WTC11 (cell line): ENCODE data around the gene CLIP2. TPM values are rescaled to one million over a fixed set of nuclear protein-coding genes. Genes with fewer than 3 reads are reported as not detected.

Experiments
- AFF4 ChIP-seq: sonication (generic); formaldehyde crosslinking; IDR thresholded peaks from 2 replicates; pipeline ENCODE4 v1.8.1; 2023; ENCODE audit warnings: mild to moderate bottlenecking, missing genetic modification reagents, borderline replicate concordance
- ATF2 ChIP-seq: sonication (generic); formaldehyde crosslinking; IDR thresholded peaks from 2 replicates; pipeline ENCODE4 v1.8.1; 2022; ENCODE audit warnings: low read depth, missing genetic modification reagents, borderline replicate concordance
- CREB1 ChIP-seq: sonication (generic); formaldehyde crosslinking; IDR thresholded peaks from 2 replicates; pipeline ENCODE4 v1.8.0; 2023; ENCODE audit warnings: mild to moderate bottlenecking, missing genetic modification reagents
- CTCF ChIP-seq: fragments of 200-600 bp; IDR thresholded peaks from 2 replicates; pipeline ENCODE4 v1.8.0; 2022; ENCODE audit warnings: antibody characterized with exemption
- ELF4 ChIP-seq: sonication (generic); formaldehyde crosslinking; IDR thresholded peaks from 2 replicates; pipeline ENCODE4 v1.8.1; 2022; ENCODE audit warnings: low read depth, mild to moderate bottlenecking, moderate library complexity, missing genetic modification reagents
- ETV6 ChIP-seq: sonication (generic); formaldehyde crosslinking; IDR thresholded peaks from 2 replicates; pipeline ENCODE4 v1.8.1; 2022; ENCODE audit warnings: mild to moderate bottlenecking, missing genetic modification reagents
- FOXP1 ChIP-seq: sonication (generic); formaldehyde crosslinking; IDR thresholded peaks from 2 replicates; pipeline ENCODE4 v1.8.0; 2022; ENCODE audit warnings: missing genetic modification reagents, mild to moderate bottlenecking, moderate library complexity, borderline replicate concordance
- JUN ChIP-seq: sonication (generic); formaldehyde crosslinking; IDR thresholded peaks from 2 replicates; pipeline ENCODE4 v1.8.0; 2023; ENCODE audit warnings: mild to moderate bottlenecking, missing genetic modification reagents
- MAX ChIP-seq: sonication (generic); formaldehyde crosslinking; IDR thresholded peaks from 2 replicates; pipeline ENCODE4 v1.8.0; 2022; ENCODE audit warnings: mild to moderate bottlenecking, missing genetic modification reagents
- MLX ChIP-seq: sonication (generic); formaldehyde crosslinking; IDR thresholded peaks from 2 replicates; pipeline ENCODE4 v1.8.1; 2023; ENCODE audit warnings: mild to moderate bottlenecking, missing genetic modification reagents, moderate library complexity
- NFE2L1 ChIP-seq: sonication (generic); formaldehyde crosslinking; IDR thresholded peaks from 2 replicates; pipeline ENCODE4 v1.8.1; 2023; ENCODE audit warnings: missing genetic modification reagents
- NR2C2 ChIP-seq: sonication (generic); formaldehyde crosslinking; IDR thresholded peaks from 2 replicates; pipeline ENCODE4 v1.8.0; 2022; ENCODE audit warnings: mild to moderate bottlenecking, missing genetic modification reagents
- NR3C1 ChIP-seq: sonication (generic); formaldehyde crosslinking; conservative IDR thresholded peaks from 2 replicates; pipeline ENCODE4 v1.8.1; 2023; ENCODE audit warnings: low read depth, mild to moderate bottlenecking, missing genetic modification reagents
- PREB ChIP-seq: sonication (generic); formaldehyde crosslinking; IDR thresholded peaks from 2 replicates; pipeline ENCODE4 v1.8.1; 2022; ENCODE audit warnings: mild to moderate bottlenecking, missing genetic modification reagents, moderate library complexity, borderline replicate concordance
- SOX15 ChIP-seq: fragments of 250-450 bp; sonication (Bioruptor Pico); IDR thresholded peaks from 2 replicates; pipeline ENCODE4 v1.9.0; 2021; ENCODE audit warnings: mild to moderate bottlenecking
- SP1 ChIP-seq: sonication (generic); formaldehyde crosslinking; conservative IDR thresholded peaks from 2 replicates; pipeline ENCODE4 v1.8.1; 2022; ENCODE audit warnings: missing genetic modification reagents
- STAT6 ChIP-seq: sonication (generic); formaldehyde crosslinking; conservative IDR thresholded peaks from 2 replicates; pipeline ENCODE4 v1.8.1; 2023; ENCODE audit warnings: mild to moderate bottlenecking, low read depth, missing genetic modification reagents, moderate library complexity
- TEAD4 ChIP-seq: sonication (generic); formaldehyde crosslinking; IDR thresholded peaks from 2 replicates; pipeline ENCODE4 v1.8.0; 2022; ENCODE audit warnings: mild to moderate bottlenecking, missing genetic modification reagents
- TP53 ChIP-seq: sonication (generic); formaldehyde crosslinking; IDR thresholded peaks from 2 replicates; pipeline ENCODE4 v1.8.1; 2023; ENCODE audit warnings: mild to moderate bottlenecking, missing genetic modification reagents
- ZBTB43 ChIP-seq: sonication (generic); formaldehyde crosslinking; IDR thresholded peaks from 2 replicates; pipeline ENCODE4 v1.8.1; 2023; ENCODE audit warnings: mild to moderate bottlenecking, missing genetic modification reagents
- ZNF423 ChIP-seq: fragments of 250-450 bp; sonication (Bioruptor Pico); IDR thresholded peaks from 2 replicates; pipeline ENCODE4 v2.1.2; 2022; ENCODE audit warnings: mild to moderate bottlenecking, moderate library complexity
- total RNA-seq: library from RNA; stranded (reverse); gene quantifications from 3 replicates; pipeline ENCODE4 v1.2.3, GENCODE V29; 2021

The CLIP2 gene
- total RNA-seq, 1 experiment from 2014 or later, result 48.1 TPM

- no peak for TF ChIP-seq ZNF423 (CRISPR knock-in tag)
- TF ChIP-seq NR2C2, result no peak
- TF ChIP-seq TP53 (CRISPR knock-in tag), result no peak
- TF ChIP-seq ETV6 (CRISPR knock-in tag), result peak; percentile 49; the same call in 1 of the 2 replicates
- TF ChIP-seq FOXP1 (CRISPR knock-in tag), result peak; percentile 52; the same call in 1 of the 2 replicates
- TF ChIP-seq STAT6 (CRISPR knock-in tag), result no peak
- no peak for TF ChIP-seq JUN (CRISPR knock-in tag)
- no peak for TF ChIP-seq ELF4 (CRISPR knock-in tag)
- no peak for TF ChIP-seq AFF4
- TF ChIP-seq CREB1 (CRISPR knock-in tag), result no peak
- no peak for TF ChIP-seq CTCF
- peak; percentile 16; the same call in 1 of the 2 replicates for TF ChIP-seq NFE2L1 (CRISPR knock-in tag)
- TF ChIP-seq NR3C1 (CRISPR knock-in tag), result no peak
- TF ChIP-seq PREB, result no peak
- TF ChIP-seq TEAD4, result no peak
- no peak for TF ChIP-seq MLX
- no peak for TF ChIP-seq SOX15
- TF ChIP-seq ATF2 (CRISPR knock-in tag), result no peak
- TF ChIP-seq SP1 (CRISPR knock-in tag), result 0 out of 2 replicates have a peak, but pooled peaks have one; percentile 19
- no peak for TF ChIP-seq MAX
- TF ChIP-seq ZBTB43 (CRISPR knock-in tag), result no peak
- TF ChIP-seq, all 79 proteins: peak for 5
These were observed 16.7 kb upstream of the CLIP2 start (continued) for GRCh38 chr7:74272305-74273038.
